Trophoblast cell (in vitro differentiated cells and primary cell): ENCODE data around the gene LEP.

ENCODE experiments used
- DNase-seq, 2 donors: peaks; one replicate each; pipeline ENCODE4 v3.0.0-alpha.2; 2016
- H2AFZ ChIP-seq: 2 replicates; pipeline ENCODE4 v1.6.1; 2013; ENCODE audit warnings: low read length, moderate library complexity, mild to moderate bottlenecking; ENCODE audit not compliant: insufficient read depth, poor library complexity
- H2AK5ac ChIP-seq: 2 replicates; pipeline ENCODE4 v1.6.1; 2013; ENCODE audit warnings: mild to moderate bottlenecking, low read length
- H2BK120ac ChIP-seq: 2 replicates; pipeline ENCODE4 v1.6.1; 2013; ENCODE audit warnings: low read length, mild to moderate bottlenecking, moderate library complexity; ENCODE audit not compliant: insufficient read depth, poor library complexity
- H2BK12ac ChIP-seq: 2 replicates; pipeline ENCODE4 v1.6.1; 2013; ENCODE audit warnings: mild to moderate bottlenecking, low read length, moderate library complexity
- H2BK5ac ChIP-seq: 2 replicates; pipeline ENCODE4 v1.6.1; 2013; ENCODE audit warnings: low read length, low read depth, moderate library complexity, mild to moderate bottlenecking; ENCODE audit not compliant: poor library complexity
- H3K14ac ChIP-seq: 2 replicates; pipeline ENCODE4 v1.6.1; 2013; ENCODE audit warnings: mild to moderate bottlenecking, low read length
- H3K18ac ChIP-seq: 2 replicates; pipeline ENCODE4 v1.6.1; 2013; ENCODE audit warnings: mild to moderate bottlenecking, low read length
- H3K23ac ChIP-seq: 2 replicates; pipeline ENCODE4 v1.6.1; 2013; ENCODE audit warnings: low read length
- H3K27ac ChIP-seq: 2 replicates; pipeline ENCODE4 v1.5.1; 2013; ENCODE audit warnings: low read depth, mild to moderate bottlenecking, inconsistent platforms, low read length, moderate library complexity
- H3K27me3 ChIP-seq: 2 replicates; pipeline ENCODE4 v1.6.1; 2013; ENCODE audit warnings: inconsistent platforms, mild to moderate bottlenecking, low read length, moderate library complexity; ENCODE audit not compliant: insufficient read depth
- H3K36me3 ChIP-seq, 2 experiments: 1 replicate in 1 of 2; 2 replicates in 1 of 2; pipeline ENCODE4 v1.6.1; 2013; ENCODE audit warnings: low read length in 2 of 2, mild to moderate bottlenecking in 2 of 2, moderate library complexity in 1 of 2; ENCODE audit not compliant: insufficient read depth in 2 of 2, control insufficient read depth in 1 of 2
- H3K4ac ChIP-seq: 2 replicates; pipeline ENCODE4 v1.6.1; 2013; ENCODE audit warnings: low read depth, mild to moderate bottlenecking, low read length, moderate library complexity
- H3K4me1 ChIP-seq, 2 experiments: 1 replicate in 1 of 2; 2 replicates in 1 of 2; pipeline ENCODE4 v1.6.1; 2013; ENCODE audit warnings: low read length in 2 of 2, mild to moderate bottlenecking in 2 of 2, moderate library complexity in 1 of 2; ENCODE audit not compliant: insufficient read depth in 2 of 2, control insufficient read depth in 1 of 2
- H3K4me2 ChIP-seq: 2 replicates; pipeline ENCODE4 v1.6.1; 2013; ENCODE audit warnings: inconsistent platforms, mild to moderate bottlenecking, low read length, moderate library complexity
- H3K4me3 ChIP-seq: 2 replicates; pipeline ENCODE4 v1.5.1; 2013; ENCODE audit warnings: mild to moderate bottlenecking, low read depth, low read length, inconsistent platforms
- H3K79me1 ChIP-seq: one replicate; pipeline ENCODE4 v1.6.1; 2013; ENCODE audit warnings: low read length
- H3K79me2 ChIP-seq: 2 replicates; pipeline ENCODE4 v1.6.1; 2013; ENCODE audit warnings: low read length, mild to moderate bottlenecking; ENCODE audit not compliant: control insufficient read depth, insufficient read depth, poor library complexity
- H3K9ac ChIP-seq: 2 replicates; pipeline ENCODE4 v1.6.1; 2013; ENCODE audit warnings: mild to moderate bottlenecking, low read length
- H3K9me3 ChIP-seq: 2 replicates; pipeline ENCODE4 v1.6.1; 2013; ENCODE audit warnings: low read depth, mild to moderate bottlenecking, control low read depth, inconsistent platforms, low read length; ENCODE audit not compliant: insufficient read depth
- H4K12ac ChIP-seq: 2 replicates; pipeline ENCODE4 v1.6.1; 2013; ENCODE audit warnings: low read depth, mild to moderate bottlenecking, low read length, moderate library complexity
- H4K8ac ChIP-seq: 2 replicates; pipeline ENCODE4 v1.6.1; 2013; ENCODE audit warnings: low read depth, mild to moderate bottlenecking, low read length, moderate library complexity
- H4K91ac ChIP-seq: one replicate; pipeline ENCODE4 v1.6.1; 2013; ENCODE audit warnings: low read depth, mild to moderate bottlenecking, low read length, moderate library complexity
- WGBS: extraction: QIAGEN DNeasy Blood & Tissue Kit; methylation state at CpG from one replicate; pipeline ENCODE4 v1.1.7; 2013; ENCODE audit warnings: missing lambda C conversion rate; ENCODE audit not compliant: insufficient read length, insufficient coverage; ENCODE audit errors: extremely low coverage; 5-methylcytosine and 5-hydroxymethylcytosine counted together

LEP gene

GRCh38 chr7:128262273-128263028, 21.4 kb downstream of the LEP start:
- no peak overlapping the region for H3K4me3 ChIP-seq
- no CpG with 5 or more reads among the region's 15 CpGs for WGBS

GRCh38 chr7:128263420-128263819, 22.3 kb downstream of the LEP start:
- no peak for DNase-seq
- H3K9me3 ChIP-seq, result no peaks in the 10 kb centered on the region

More at GRCh38 chr7:128262273-128263028, 21.4 kb downstream of the LEP start:
- H3K79me1 ChIP-seq, result peaks cover 16% of the 10 kb centered on the region
- no peak overlapping the region for H4K12ac ChIP-seq
- H3K4me2 ChIP-seq, result no peak overlapping the region
- H3K36me3 ChIP-seq, result no peaks in the 10 kb centered on the region
- no peak overlapping the region for H3K18ac ChIP-seq
- H4K91ac ChIP-seq, result no peak overlapping the region
- H3K4ac ChIP-seq, result no peak overlapping the region
- H3K4me1 ChIP-seq, result peaks cover 25 to 32% of the 10 kb centered on the region in 2 experiments
- H3K79me2 ChIP-seq, result no peaks in the 10 kb centered on the region
- no peaks in the 10 kb centered on the region for H3K27me3 ChIP-seq
- H2BK120ac ChIP-seq, result no peak overlapping the region
- H2BK12ac ChIP-seq, result no peak overlapping the region
- H3K9me3 ChIP-seq, result no peaks in the 10 kb centered on the region
- H2AK5ac ChIP-seq, result no peak overlapping the region
- H2BK5ac ChIP-seq, result no peak overlapping the region
- no peak overlapping the region for H3K9ac ChIP-seq
- no peak overlapping the region for H2AFZ ChIP-seq
- no peak overlapping the region for H4K8ac ChIP-seq
- H3K14ac ChIP-seq, result no peak overlapping the region
- no peak overlapping the region for H3K23ac ChIP-seq
- H3K27ac ChIP-seq, result no peak overlapping the region
- no peak for DNase-seq

GRCh38 chr7:128264477-128264876, 23.4 kb downstream of the LEP start:
- H3K4me3 ChIP-seq, result no peak overlapping the region
- H3K27ac ChIP-seq, result no peak overlapping the region
- H3K79me2 ChIP-seq, result no peaks in the 10 kb centered on the region
- H3K36me3 ChIP-seq, result no peaks in the 10 kb centered on the region
- H3K14ac ChIP-seq, result no peak overlapping the region
- no peak overlapping the region for H2BK120ac ChIP-seq
- H2BK12ac ChIP-seq, result no peak overlapping the region
- WGBS, result no CpG with 5 or more reads among the region's 2 CpGs
- no peak overlapping the region for H3K4ac ChIP-seq
- H3K27me3 ChIP-seq, result no peaks in the 10 kb centered on the region
- H3K79me1 ChIP-seq, result peaks cover 12% of the 10 kb centered on the region
- H3K23ac ChIP-seq, result no peak overlapping the region
- no peak overlapping the region for H2AK5ac ChIP-seq
- H3K9me3 ChIP-seq, result no peaks in the 10 kb centered on the region
- no peak overlapping the region for H2BK5ac ChIP-seq
- H3K4me2 ChIP-seq, result no peak overlapping the region
- H3K9ac ChIP-seq, result no peak overlapping the region
- H4K91ac ChIP-seq, result no peak overlapping the region
- peaks cover 20 to 25% of the 10 kb centered on the region in 2 experiments for H3K4me1 ChIP-seq
- DNase-seq, result no peak
- no peak overlapping the region for H2AFZ ChIP-seq
- H4K12ac ChIP-seq, result no peak overlapping the region
- H3K18ac ChIP-seq, result no peak overlapping the region
- no peak overlapping the region for H4K8ac ChIP-seq

More at GRCh38 chr7:128263420-128263819, 22.3 kb downstream of the LEP start:
- Histone ChIP-seq H4K8ac (no peak overlapping the region), H3K79me1 (peaks cover 16% of the 10 kb centered on the region), H3K36me3 (no peaks in the 10 kb centered on the region), H3K4ac (no peak overlapping the region), H3K23ac (no peak overlapping the region), H2BK5ac (no peak overlapping the region), H3K9ac (no peak overlapping the region), H3K27ac (no peak overlapping the region), H3K4me2 (no peak overlapping the region), H3K18ac (no peak overlapping the region), H3K4me1 (peaks cover 25 to 31% of the 10 kb centered on the region in 2 experiments), H2BK120ac (no peak overlapping the region), H2AFZ (no peak overlapping the region), H3K27me3 (no peaks in the 10 kb centered on the region), H2AK5ac (no peak overlapping the region), H4K91ac (no peak overlapping the region), H3K4me3 (no peak overlapping the region), H4K12ac (no peak overlapping the region), H3K79me2 (no peaks in the 10 kb centered on the region), H2BK12ac (no peak overlapping the region), H3K14ac (no peak overlapping the region)
- WGBS, result no CpG with 5 or more reads among the region's 3 CpGs

GRCh38 chr7:128265156-128265905, 24.3 kb downstream of the LEP start:
- Histone ChIP-seq H3K79me2 (no peaks in the 10 kb centered on the region), H3K36me3 (no peaks in the 10 kb centered on the region), H3K4ac (no peak overlapping the region), H3K27ac (no peak overlapping the region), H3K14ac (no peak overlapping the region), H3K18ac (no peak overlapping the region), H4K91ac (no peak overlapping the region), H2AK5ac (no peak overlapping the region), H3K27me3 (no peaks in the 10 kb centered on the region), H2AFZ (no peak overlapping the region), H3K9me3 (no peaks in the 10 kb centered on the region), H2BK5ac (no peak overlapping the region), H3K4me3 (no peak overlapping the region), H2BK120ac (no peak overlapping the region), H3K9ac (no peak overlapping the region), H3K79me1 (peaks cover 7% of the 10 kb centered on the region), H3K4me1 (peaks cover 13 to 17% of the 10 kb centered on the region in 2 experiments), H2BK12ac (no peak overlapping the region), H4K12ac (no peak overlapping the region), H4K8ac (no peak overlapping the region), H3K4me2 (no peak overlapping the region), H3K23ac (no peak overlapping the region)
- WGBS, result no CpG with 5 or more reads among the region's 6 CpGs
- no peak for DNase-seq
